SU-DHL-6 (cell line): ENCODE results near the gene GRIA1.

Experiments used
- H2AFZ ChIP-seq: fragments of 200-600 bp; sonication (generic); 2 replicates; pipeline ENCODE4 v1.6.1; 2014; ENCODE audit warnings: low read depth, mild to moderate bottlenecking, moderate library complexity, mixed read lengths, antibody characterized with exemption, low read length; ENCODE audit not compliant: severe bottlenecking
- H3F3A ChIP-seq: fragments of 200-600 bp; shearing (Covaris generic); 2 replicates; pipeline ENCODE4 v1.6.0; 2016; ENCODE audit warnings: antibody characterized with exemption, mild to moderate bottlenecking; ENCODE audit not compliant: insufficient read depth
- H3K27ac ChIP-seq: fragments of 200-600 bp; sonication (generic); 2 replicates; pipeline ENCODE4 v1.5.1; 2016; ENCODE audit warnings: low read depth, mild to moderate bottlenecking, low read length, moderate library complexity, mixed read lengths
- H3K27me3 ChIP-seq: fragments of 200-600 bp; sonication (generic), shearing (Covaris generic); 2 replicates; pipeline ENCODE4 v1.6.0; 2014; ENCODE audit warnings: mild to moderate bottlenecking, low read length
- H3K36me3 ChIP-seq: fragments of 200-600 bp; sonication (generic); 2 replicates; pipeline ENCODE4 v1.6.1; 2014; ENCODE audit warnings: mild to moderate bottlenecking, low read length, mixed read lengths
- H3K4me2 ChIP-seq: fragments of 300-600, 200-600 bp; shearing (Covaris generic), sonication (generic); 2 replicates; pipeline ENCODE4 v1.6.0; 2014; ENCODE audit warnings: low read length, low read depth, mild to moderate bottlenecking; ENCODE audit not compliant: poor library complexity, severe bottlenecking
- H3K4me3 ChIP-seq: fragments of 200-600 bp; sonication (generic); 2 replicates; pipeline ENCODE4 v1.5.1; 2014; ENCODE audit warnings: antibody characterized with exemption, low read length, mild to moderate bottlenecking, mixed read lengths; ENCODE audit not compliant: insufficient read depth, poor library complexity, severe bottlenecking
- H3K79me2 ChIP-seq: fragments of 200-600 bp; sonication (generic); 2 replicates; pipeline ENCODE4 v1.6.1; 2014; ENCODE audit warnings: mild to moderate bottlenecking, low read length, moderate library complexity; ENCODE audit not compliant: insufficient read depth
- H3K9ac ChIP-seq: fragments of 200-600 bp; sonication (generic); 2 replicates; pipeline ENCODE4 v1.7.0; 2014; ENCODE audit warnings: mild to moderate bottlenecking, low read length
- H3K9me2 ChIP-seq: fragments of 200-600 bp; sonication (generic); replicated peaks from 2 replicates; pipeline ENCODE4 v1.6.1; 2014; ENCODE audit warnings: low read length; ENCODE audit not compliant: insufficient read depth
- H3K9me3 ChIP-seq: fragments of 200-600 bp; sonication (generic); 2 replicates; pipeline ENCODE4 v1.6.1; 2014; ENCODE audit warnings: low read length, mixed read lengths; ENCODE audit not compliant: insufficient read depth
- H4K20me1 ChIP-seq: fragments of 200-600 bp; sonication (generic); 2 replicates; pipeline ENCODE4 v1.6.1; 2014; ENCODE audit warnings: low read depth, mild to moderate bottlenecking, antibody characterized with exemption, low read length, moderate library complexity, mixed read lengths
- EZH2phosphoT487 ChIP-seq: fragments of 200-600 bp; sonication (generic), shearing (Covaris generic); conservative IDR thresholded peaks from 2 replicates; pipeline ENCODE4 v1.6.1; 2018; ENCODE audit warnings: mild to moderate bottlenecking, antibody characterized with exemption, low read length, moderate library complexity, mixed read lengths
- TF ChIP-seq, protein P1 (sequence below): fragments of 200-600 bp; sonication (generic); IDR thresholded peaks from one replicate; pipeline ENCODE4 v1.5.1; 2017; ENCODE audit warnings: antibody characterized with exemption, mild to moderate bottlenecking, low read length, moderate library complexity; ENCODE audit not compliant: insufficient read depth, poor library complexity, severe bottlenecking

The GRIA1 gene

DNA sequence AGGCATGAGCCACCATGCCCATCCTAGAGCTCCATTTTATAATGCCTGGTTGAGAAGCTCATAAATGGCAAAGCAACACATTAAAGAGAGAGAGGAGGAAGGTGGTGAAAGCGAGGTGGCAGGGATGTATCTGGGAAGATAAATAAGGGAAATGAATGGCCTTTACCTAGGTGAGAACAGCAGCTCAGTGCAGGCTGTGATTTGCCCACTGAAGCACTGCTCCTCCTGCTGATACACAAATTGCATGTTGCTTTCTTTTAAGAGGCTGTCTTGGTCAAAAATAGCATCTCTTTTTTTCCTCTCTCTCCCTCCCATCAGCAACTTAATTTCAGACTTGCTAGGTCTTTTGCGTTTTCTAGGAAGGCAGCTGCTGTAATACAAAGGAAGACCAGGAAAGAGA lies 289.4 kb downstream of the GRIA1 start:
- Histone ChIP-seq H4K20me1 (no peaks in the 10 kb centered on the region), H3K9me3 (no peaks in the 10 kb centered on the region)

DNA sequence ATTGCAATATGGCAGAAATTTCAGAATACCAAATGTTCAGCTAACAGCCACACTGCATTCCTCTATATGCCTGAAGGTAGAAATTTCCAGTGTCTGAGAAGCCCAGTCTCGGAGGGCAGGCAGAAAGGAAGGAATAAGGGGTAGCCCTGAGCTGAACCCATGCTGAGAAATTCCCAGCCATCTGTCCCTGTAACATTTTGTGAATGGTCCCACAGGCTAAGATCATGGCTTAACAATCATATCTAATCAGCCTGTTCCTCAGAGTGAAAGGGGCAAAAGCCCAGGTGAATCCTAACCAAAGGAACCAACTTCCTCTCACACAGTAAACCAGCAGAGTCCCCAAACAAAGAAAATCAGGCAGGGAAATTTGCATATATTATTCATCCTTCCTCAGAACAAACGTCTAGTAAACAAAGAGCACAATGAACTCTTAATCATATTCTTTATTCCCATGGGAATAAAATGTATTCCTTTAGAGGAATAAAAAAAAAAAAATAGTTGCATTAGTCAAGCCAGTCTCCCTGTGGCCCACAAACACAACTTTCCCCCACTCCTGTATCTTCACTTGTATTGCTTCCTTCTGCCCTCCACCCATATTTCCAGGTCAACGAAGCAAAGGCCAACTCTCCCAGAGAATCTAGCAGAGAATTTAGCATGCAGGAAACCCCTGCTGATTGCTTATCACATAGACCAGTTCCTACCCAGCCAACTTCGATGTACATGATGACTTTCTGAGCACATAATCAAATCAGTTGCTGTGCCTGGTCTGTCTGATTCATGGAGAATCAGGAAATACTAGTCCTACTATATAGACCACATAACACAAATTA lies 290.6 kb downstream of the GRIA1 start:
- no peaks in the 10 kb centered on the region for H3K36me3 ChIP-seq
- H3K4me3 ChIP-seq, result no peak overlapping the region
- H3F3A ChIP-seq, result no peaks in the 10 kb centered on the region
- H3K9me2 ChIP-seq, result no peaks in the 10 kb centered on the region
- H2AFZ ChIP-seq, result no peak overlapping the region
- no peak overlapping the region for H3K9ac ChIP-seq
- TF ChIP-seq, protein P1, sequence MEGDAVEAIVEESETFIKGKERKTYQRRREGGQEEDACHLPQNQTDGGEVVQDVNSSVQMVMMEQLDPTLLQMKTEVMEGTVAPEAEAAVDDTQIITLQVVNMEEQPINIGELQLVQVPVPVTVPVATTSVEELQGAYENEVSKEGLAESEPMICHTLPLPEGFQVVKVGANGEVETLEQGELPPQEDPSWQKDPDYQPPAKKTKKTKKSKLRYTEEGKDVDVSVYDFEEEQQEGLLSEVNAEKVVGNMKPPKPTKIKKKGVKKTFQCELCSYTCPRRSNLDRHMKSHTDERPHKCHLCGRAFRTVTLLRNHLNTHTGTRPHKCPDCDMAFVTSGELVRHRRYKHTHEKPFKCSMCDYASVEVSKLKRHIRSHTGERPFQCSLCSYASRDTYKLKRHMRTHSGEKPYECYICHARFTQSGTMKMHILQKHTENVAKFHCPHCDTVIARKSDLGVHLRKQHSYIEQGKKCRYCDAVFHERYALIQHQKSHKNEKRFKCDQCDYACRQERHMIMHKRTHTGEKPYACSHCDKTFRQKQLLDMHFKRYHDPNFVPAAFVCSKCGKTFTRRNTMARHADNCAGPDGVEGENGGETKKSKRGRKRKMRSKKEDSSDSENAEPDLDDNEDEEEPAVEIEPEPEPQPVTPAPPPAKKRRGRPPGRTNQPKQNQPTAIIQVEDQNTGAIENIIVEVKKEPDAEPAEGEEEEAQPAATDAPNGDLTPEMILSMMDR, result no peak
- TF ChIP-seq EZH2phosphoT487, result no peak
- H4K20me1 ChIP-seq, result no peaks in the 10 kb centered on the region
- no peak overlapping the region for H3K27ac ChIP-seq
- no peak overlapping the region for H3K4me2 ChIP-seq
- no peaks in the 10 kb centered on the region for H3K27me3 ChIP-seq
- no peaks in the 10 kb centered on the region for H3K79me2 ChIP-seq
- no peaks in the 10 kb centered on the region for H3K9me3 ChIP-seq

More for the DNA sequence above, 289.4 kb downstream of the GRIA1 start:
- Histone ChIP-seq H3K27me3 (no peaks in the 10 kb centered on the region), H3K27ac (no peak overlapping the region), H3K9ac (no peak overlapping the region), H3F3A (no peaks in the 10 kb centered on the region), H3K79me2 (no peaks in the 10 kb centered on the region), H3K36me3 (no peaks in the 10 kb centered on the region), H2AFZ (no peak overlapping the region), H3K9me2 (no peaks in the 10 kb centered on the region), H3K4me3 (no peak overlapping the region), H3K4me2 (no peak overlapping the region)
- no peak for TF ChIP-seq EZH2phosphoT487
- TF ChIP-seq, protein P1, result no peak

DNA sequence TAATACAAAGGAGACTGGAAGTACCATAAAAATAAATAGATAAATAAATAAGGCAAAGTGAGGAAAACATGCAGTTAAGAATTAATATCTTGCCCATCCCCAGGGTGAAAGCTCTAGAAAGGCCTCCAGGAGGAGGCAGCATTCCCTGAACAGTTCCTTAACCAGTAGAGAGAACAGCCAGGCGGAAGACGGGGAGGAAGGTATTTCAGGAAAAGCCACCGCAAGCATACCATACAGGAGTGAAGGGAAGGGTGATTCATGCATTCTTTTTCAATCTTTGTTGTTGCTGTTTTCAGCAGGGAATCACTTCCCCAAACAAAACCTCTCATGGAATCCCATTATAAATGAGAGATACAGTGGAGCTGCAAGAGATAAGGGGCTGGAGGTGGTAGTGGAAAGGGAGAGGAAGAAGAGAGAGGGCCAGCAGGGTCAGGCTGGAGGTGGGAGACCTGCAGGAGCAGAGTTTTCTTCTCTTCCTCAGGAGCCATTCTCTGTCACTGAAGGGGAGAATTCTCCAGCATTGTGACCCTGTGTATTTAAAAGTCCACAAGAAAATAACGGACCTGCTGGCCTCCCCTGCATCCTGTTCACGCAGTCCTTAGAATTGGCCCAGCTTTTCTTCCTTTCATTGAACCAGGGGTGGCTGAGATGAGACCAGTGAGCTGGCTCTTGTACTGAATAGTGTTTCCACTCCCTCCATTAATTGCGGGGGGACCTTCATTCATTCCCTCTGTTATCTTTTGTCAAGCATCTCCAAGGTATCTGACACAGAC lies 292.3 kb downstream of the GRIA1 start:
- H3F3A ChIP-seq, result no peaks in the 10 kb centered on the region

More for the DNA sequence above, 292.3 kb downstream of the GRIA1 start:
- Histone ChIP-seq H3K9me2 (no peaks in the 10 kb centered on the region), H3K9me3 (no peaks in the 10 kb centered on the region), H3K4me2 (no peak overlapping the region), H4K20me1 (no peaks in the 10 kb centered on the region), H3K27ac (no peak overlapping the region), H3K9ac (no peak overlapping the region), H3K27me3 (no peaks in the 10 kb centered on the region), H3K36me3 (no peaks in the 10 kb centered on the region), H3K4me3 (no peak overlapping the region), H3K79me2 (no peaks in the 10 kb centered on the region), H2AFZ (no peak overlapping the region)
- TF ChIP-seq, protein P1, result no peak
- no peak for TF ChIP-seq EZH2phosphoT487
